T47D (cell line): ENCODE results near the gene TMTC3.
A peak's percentile ranks its signal among the peaks of the same experiment; 100 is the strongest.

Experiments
- DNase-seq, 2 experiments: peaks; one replicate each; pipeline versions ENCODE4 v3.0.0 to v3.0.0-alpha.2; 2011 to 2012; ENCODE audit warnings: low read depth in 1 of 2, low spot score in 1 of 2
- JUND ChIP-seq: IDR thresholded peaks from 2 replicates; pipeline ENCODE4 v1.6.1; 2012; ENCODE audit warnings: low read depth
- in situ Hi-C: cut with HindIII; loops from 2 replicates; pipeline ENCODE4 v1.10.0; 2016; ENCODE audit warnings: low sequenced_read_pairs, low pct_unique_long_range_greater_than_20kb

The TMTC3 gene

GRCh38 chr12:88142610-88142991, 494 bp downstream of the TMTC3 start:
- TF ChIP-seq JUND: no peak
- peak in 1 of 2 experiments; percentile 43 for DNase-seq
- in situ Hi-C loops: no loop called here

DNA sequence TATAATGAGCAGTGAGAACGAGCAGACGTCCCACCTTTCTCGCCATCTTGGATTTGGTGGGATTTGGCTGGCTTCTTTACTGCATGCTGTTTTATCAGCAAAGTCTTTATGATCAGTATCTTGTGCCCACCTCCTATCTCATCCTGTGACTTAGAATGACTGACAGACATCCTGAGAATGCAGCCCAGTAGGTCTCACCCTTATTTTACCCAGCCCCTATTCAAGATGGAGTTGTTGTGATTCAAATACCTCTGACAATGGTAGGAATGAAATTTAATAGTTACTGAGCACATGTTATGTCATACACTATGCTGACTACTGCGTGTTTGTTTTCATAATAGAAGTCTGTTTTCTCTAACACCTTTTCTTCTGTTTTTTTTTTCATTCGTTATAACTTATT, 1.9 kb downstream of the TMTC3 start:
- no peak for DNase-seq
- in situ Hi-C loops: no loop called here

DNA sequence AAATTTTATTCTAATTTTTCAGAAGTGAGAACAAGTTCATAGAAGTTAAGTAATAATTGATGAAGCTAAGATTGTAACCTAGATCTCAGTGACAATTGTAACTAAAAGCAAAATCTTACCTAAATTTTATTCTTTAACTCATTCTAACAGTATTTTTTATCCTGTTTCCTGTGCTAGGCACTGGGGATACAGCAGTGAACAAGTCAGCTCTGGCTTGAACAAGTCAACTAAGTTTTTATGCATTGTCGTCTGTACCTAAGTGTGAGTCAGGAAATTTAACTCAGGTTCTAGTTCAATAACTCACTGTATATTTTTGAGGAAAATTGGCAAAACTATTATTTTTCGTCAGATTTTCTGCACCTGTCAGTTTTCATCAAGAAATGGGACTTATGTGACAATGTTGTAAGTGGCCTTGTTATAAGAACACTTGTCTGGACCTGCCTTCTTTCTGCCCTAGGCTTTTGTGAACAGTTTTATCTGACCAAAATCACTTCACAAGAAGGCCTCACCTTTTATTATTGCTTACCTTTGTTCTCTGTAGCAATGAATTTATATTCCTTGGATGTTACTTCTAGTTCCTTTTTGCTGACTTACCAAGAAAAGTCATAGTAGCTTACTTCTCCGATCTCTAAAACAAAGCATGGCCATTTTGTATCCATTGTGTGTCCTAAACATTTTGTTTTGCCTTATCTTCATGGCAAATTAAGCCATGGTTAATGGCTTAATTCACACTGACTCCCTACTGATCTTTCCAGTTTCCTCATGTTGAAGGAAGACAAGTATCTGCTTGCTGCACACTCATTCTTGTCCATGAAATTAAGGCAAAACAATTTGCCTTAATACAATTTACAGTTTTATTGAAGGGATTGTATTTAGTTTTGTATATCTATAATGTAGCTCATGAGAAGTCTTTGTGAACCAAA, 2.7 kb downstream of the TMTC3 start:
- in situ Hi-C loops: no loop called here
- no peak for TF ChIP-seq JUND
- DNase-seq: peak in 1 of 2 experiments; percentile 26

More for the DNA sequence above, 1.9 kb downstream of the TMTC3 start:
- no peak for TF ChIP-seq JUND

GRCh38 chr12:88145567-88146505, 3.7 kb downstream of the TMTC3 start:
- TF ChIP-seq JUND: no peak
- in situ Hi-C loops: no loop called here
- no peak for DNase-seq

GRCh38 chr12:88150063-88150462, 8.0 kb downstream of the TMTC3 start:
- TF ChIP-seq JUND: no peak
- in situ Hi-C loops: no loop called here
- no peak for DNase-seq

DNA sequence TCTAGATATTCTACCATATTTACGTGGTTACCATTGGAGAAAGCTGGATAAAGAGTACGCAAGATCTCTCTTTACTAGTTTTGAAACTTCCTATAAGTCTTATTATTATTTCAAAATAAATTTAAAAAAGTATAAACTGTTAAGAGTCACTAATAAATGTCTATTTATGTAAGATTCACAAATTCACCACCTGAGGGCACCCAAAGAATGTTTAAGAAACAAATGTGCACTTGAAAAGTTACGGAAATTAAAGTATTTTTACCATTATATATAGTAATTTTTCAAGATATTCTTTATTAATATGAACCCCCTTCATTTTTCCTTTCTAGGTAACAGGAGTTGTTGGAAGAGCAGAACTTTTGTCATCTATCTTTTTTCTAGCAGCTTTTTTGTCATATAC, 11.9 kb downstream of the TMTC3 start:
- peak in 1 of 2 experiments; percentile 53 for DNase-seq
- in situ Hi-C loops: no loop called here
- TF ChIP-seq JUND: no peak

GRCh38 chr12:88156075-88156654, 14.1 kb downstream of the TMTC3 start:
- in situ Hi-C loops: no loop called here
- no peak for DNase-seq
- no peak for TF ChIP-seq JUND

- in situ Hi-C loops: no loop called here
- TF ChIP-seq JUND: no peak
These were observed 21.3 kb downstream of the TMTC3 start for GRCh38 chr12:88163371-88163770.

GRCh38 chr12:88166179-88166578, 24.1 kb downstream of the TMTC3 start:
- no peak for TF ChIP-seq JUND
- DNase-seq: no peak
- in situ Hi-C loops: no loop called here

More at GRCh38 chr12:88163371-88163770, 21.3 kb downstream of the TMTC3 start:
- no peak for DNase-seq

DNA sequence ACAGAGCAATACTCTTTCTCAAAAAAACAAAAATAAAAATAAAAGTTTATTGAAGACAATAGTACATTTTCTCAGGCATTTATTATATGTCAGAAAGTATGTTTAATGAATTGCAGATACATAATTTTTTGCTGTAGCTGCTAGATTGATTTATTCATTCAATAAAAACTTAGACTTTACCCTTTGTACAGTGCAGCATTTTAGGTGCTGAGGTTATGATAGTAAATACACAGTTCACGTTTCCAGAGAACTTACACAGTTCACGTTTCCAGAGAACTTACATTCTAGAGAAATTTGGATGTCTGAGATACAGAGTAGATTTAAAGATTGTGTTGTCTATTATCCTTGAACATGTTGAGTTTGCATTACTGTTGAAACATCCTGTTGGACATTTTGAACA, 25.3 kb downstream of the TMTC3 start:
- in situ Hi-C loops: no loop called here
- no peak for TF ChIP-seq JUND
- DNase-seq: no peak

DNA sequence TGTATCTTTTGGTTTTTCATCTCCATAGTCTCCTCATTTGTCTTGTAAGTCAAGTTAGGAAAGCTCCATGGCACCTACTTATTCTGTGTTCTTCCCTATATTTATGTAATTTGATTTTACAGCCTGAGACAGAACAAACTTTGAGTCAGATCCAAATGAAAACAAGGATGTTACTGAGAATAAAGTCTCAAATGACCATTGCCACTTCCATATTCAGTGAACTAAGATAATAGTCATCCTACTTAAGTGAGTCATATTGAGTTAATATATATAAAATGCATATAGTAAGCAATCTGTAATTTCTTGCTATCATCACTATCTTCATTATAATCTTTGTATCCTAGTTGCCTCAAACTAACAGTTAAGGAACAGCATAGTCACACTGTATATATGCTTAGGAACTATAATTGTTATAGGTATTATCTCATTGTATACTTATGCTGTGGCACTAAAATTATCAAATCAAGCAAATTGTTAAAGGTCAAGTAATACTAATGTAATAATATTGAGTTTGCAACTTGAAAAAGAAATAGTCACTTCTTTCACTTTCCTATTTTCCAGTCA, 30.8 kb downstream of the TMTC3 start:
- in situ Hi-C loops: no loop called here
- no peak for DNase-seq
- TF ChIP-seq JUND: no peak

- no peak for DNase-seq
- in situ Hi-C loops: no loop called here
- no peak for TF ChIP-seq JUND
These were observed 33.4 kb downstream of the TMTC3 start for GRCh38 chr12:88175544-88175943.
